HG03378 (cell line): ENCODE results near the gene FRMD6.
"Not testable (repeated sequence)": the region's sequence is repeated elsewhere in the genome, so short reads cannot be mapped to it uniquely, and the experiment has no call there.

Experiments
- ATAC-seq: cut with Tn5 transposase; IDR thresholded peaks from one replicate; pipeline ENCODE4 v1.9.1; 2021; ENCODE audit warnings: mild to moderate bottlenecking, moderate library complexity; ENCODE audit not compliant: unreplicated experiment

FRMD6 gene

GRCh38 chr14:51717766-51718165 is 66.1 kb downstream of the FRMD6 start:
- no peak for ATAC-seq

- no peak for ATAC-seq
Observed at GRCh38 chr14:51719955-51720354, 68.2 kb downstream of the FRMD6 start.

GRCh38 chr14:51723990-51724389 is 72.3 kb downstream of the FRMD6 start:
- ATAC-seq: no peak

GRCh38 chr14:51724650-51725049 is 72.9 kb downstream of the FRMD6 start:
- no peak for ATAC-seq

GRCh38 chr14:51725061-51725460 is 73.4 kb downstream of the FRMD6 start:
- no peak for ATAC-seq

- ATAC-seq: no peak
Observed at GRCh38 chr14:51726166-51726899, 74.6 kb downstream of the FRMD6 start.

GRCh38 chr14:51727526-51727925 is 75.8 kb downstream of the FRMD6 start:
- no peak for ATAC-seq

GRCh38 chr14:51730098-51730497 is 78.4 kb downstream of the FRMD6 start:
- no peak for ATAC-seq

- no peak for ATAC-seq
Observed at GRCh38 chr14:51730684-51731083, 79.0 kb downstream of the FRMD6 start.

GRCh38 chr14:51732494-51733112 is 80.9 kb downstream of the FRMD6 start:
- no peak for ATAC-seq

- no peak for ATAC-seq
Observed at GRCh38 chr14:51733147-51733546, 81.4 kb downstream of the FRMD6 start.

GRCh38 chr14:51735851-51736250 is 84.1 kb downstream of the FRMD6 start:
- ATAC-seq: no peak

GRCh38 chr14:51738754-51739153 is 87.0 kb downstream of the FRMD6 start:
- ATAC-seq: peak; percentile 53

GRCh38 chr14:51743588-51744000 is 91.9 kb downstream of the FRMD6 start:
- ATAC-seq: no peak

GRCh38 chr14:51744372-51745130 is 92.8 kb downstream of the FRMD6 start:
- no peak for ATAC-seq

GRCh38 chr14:51746823-51747222 is 95.1 kb downstream of the FRMD6 start:
- ATAC-seq: not testable (repeated sequence)

GRCh38 chr14:51750542-51750941 is 98.8 kb downstream of the FRMD6 start:
- ATAC-seq: no peak

- not testable (repeated sequence) for ATAC-seq
Observed at GRCh38 chr14:51751611-51752345, 100.1 kb downstream of the FRMD6 start.

- not testable (repeated sequence) for ATAC-seq
Observed at GRCh38 chr14:51757756-51758155, 106.0 kb downstream of the FRMD6 start.

- no peak for ATAC-seq
Observed at GRCh38 chr14:51759950-51760349, 108.2 kb downstream of the FRMD6 start.

GRCh38 chr14:51765726-51766125 is 114.0 kb downstream of the FRMD6 start:
- ATAC-seq: not testable (repeated sequence)
